ENCODE measurements around the gene ZNF530.

The ZNF530 gene

DNA sequence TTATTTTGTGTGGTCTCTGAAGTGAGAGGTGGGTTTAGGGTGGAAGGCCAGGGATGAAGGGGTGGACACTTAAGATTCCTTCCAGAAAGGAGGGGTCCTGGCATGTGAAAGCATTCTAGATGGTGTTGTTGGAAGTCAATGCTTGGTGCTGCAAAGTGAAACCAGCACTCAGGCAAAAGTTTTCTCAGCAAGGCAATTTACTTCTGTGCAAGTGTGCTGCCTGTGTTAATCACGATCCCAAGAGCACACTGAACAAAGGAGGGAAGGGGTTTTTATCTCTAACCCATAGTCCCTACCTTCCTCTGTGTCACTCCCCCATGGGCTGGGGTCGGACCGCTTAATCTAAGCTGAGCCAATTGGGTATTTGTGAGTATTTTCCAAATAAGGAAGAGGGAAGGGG is 15.7 kb downstream of the ZNF530 start:
- DNase-seq, result no peak

GRCh38 chr19:57620673-57621348 is 21.1 kb downstream of the ZNF530 start:
- DNase-seq, result no peak

GRCh38 chr19:57623091-57623490 is 23.4 kb downstream of the ZNF530 start:
- DNase-seq, result no peak

- DNase-seq, result peak; percentile 90 to 91
These were observed 33.5 kb downstream of the ZNF530 start, which contains the start of gene ZNF211 for GRCh38 chr19:57632987-57633831. ZNF211 (plus strand) TSS chr19:57633168; CDS start chr19:57633347, 179 bp downstream.

DNA sequence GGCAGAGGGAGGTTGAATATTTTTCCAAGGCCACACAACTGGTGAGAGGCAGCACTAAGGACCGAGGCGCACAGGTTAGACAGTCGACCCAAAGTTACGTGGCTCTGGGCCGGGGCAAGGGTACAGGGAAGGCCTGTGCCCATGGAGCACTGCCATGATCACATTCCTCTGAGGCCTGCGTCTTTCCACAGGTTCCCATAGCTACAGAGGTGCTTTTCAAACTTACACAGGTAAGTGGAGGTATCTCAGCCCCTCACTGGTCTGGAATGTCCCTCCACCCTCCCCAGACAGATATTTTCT is 34.1 kb downstream of the ZNF530 start:
- DNase-seq, result no peak

DNA sequence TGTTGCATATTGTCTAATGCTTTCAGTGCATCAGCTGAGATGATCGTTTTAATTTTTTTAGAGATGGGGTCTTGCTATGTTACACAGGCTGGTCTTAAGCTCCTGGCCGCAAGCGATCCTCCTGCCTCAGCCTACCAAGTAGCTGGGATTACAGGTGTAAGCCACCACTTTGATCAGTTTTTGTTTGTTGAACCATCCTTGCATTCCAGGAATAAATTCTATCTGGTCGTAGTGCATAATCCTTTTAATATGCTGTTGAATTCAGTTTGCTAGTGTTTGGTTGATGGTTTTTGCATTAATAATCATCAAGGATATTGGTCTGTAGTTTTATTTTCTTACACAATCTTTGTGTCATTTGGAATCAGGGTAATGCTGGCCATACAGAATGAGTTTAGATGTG is 37.7 kb downstream of the ZNF530 start:
- no peak for DNase-seq

DNA sequence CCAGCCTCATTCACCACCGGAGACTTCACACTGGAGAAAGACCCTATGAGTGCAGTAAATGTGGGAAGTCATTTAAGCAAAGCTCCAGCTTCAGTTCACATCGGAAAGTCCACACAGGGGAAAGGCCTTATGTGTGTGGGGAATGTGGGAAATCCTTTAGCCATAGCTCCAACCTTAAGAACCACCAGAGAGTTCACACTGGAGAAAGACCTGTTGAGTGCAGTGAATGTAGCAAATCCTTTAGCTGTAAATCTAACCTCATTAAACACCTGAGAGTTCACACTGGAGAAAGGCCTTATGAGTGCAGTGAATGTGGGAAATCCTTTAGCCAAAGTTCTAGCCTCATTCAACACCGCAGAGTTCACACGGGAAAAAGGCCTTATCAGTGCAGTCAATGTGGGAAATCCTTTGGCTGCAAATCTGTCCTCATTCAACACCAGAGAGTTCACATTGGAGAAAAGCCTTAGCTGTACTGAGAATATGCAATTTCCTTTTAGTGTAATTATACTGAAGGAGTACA is 42.1 kb downstream of the ZNF530 start:
- DNase-seq, result no peak

GRCh38 chr19:57642396-57643046 is 42.8 kb downstream of the ZNF530 start:
- DNase-seq, result no peak

DNA sequence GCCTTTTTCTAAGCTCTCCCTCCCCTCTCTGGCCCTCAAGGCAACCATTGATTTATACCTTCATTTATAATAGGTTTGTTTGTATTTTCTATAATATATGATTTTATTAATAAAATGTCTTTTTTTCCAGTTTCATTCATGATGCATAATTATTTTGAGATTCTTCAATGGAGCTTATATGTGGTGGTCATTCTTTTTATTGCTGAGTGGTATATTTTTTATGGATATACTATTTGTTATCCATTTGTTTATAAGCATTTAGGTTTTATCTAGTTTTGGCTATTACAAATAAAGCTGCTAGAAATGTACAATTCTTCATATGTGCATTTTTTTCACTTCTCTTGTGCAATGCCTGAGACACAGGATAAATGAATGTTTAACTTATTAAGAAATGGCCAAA is 44.0 kb downstream of the ZNF530 start:
- DNase-seq, result no peak

- DNase-seq, result no peak
These were observed 48.8 kb downstream of the ZNF530 start for GRCh38 chr19:57648331-57649003.

DNA sequence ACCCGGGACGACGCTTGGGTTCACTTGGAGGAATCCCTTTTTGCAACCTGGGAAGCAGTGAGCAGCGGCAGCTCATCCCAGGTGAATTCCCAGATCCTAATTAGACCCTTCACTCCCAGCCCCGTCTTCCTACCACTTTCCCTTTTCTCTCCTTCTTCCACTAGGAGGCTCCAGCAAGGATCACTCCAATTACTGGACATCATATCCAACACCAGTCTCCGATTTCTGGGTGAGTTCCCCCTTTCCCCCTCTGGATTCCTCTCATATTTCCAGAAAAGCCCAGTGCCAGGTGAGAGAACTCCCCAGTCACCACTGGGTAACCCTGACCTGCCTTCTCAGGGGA is 51.9 kb downstream of the ZNF530 start:
- no peak for DNase-seq

GRCh38 chr19:57653689-57654088 is 54.0 kb downstream of the ZNF530 start:
- DNase-seq, result no peak

DNA sequence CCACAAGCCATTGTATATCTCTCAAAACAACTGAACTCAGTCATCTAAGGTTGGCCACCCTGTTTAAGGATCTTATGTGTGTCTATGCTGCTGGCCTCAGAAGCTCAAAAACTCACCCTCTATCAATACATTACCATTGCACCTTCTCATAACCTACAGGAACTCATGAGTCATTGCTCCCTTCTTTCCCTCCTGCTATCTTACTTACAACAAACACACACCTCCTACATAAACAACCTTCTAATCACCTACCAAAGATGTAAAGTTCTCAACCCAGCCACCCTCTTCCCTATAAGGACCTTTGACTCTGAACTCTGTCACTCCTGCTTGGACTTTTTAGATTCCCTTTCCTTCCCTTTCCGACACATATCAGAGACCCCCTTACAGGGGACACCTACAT is 55.8 kb downstream of the ZNF530 start:
- DNase-seq, result no peak

DNA sequence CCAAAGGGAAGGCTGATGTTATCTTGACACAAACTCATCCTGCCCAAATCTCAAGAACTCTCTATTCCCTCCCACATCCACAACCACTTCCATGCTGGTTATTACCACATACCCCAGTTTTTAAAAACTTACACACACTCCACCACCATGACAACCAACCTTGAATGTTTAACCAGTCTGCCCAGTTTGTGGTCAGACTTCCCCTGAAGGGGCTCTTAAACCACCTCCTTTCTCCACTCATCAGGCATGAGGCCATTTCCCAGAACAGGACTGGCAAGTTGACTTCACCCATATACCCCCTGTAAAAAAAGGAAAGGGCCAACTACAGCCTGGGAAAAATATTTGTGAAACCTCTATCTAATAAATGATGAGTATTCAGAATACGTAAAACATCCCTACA is 56.7 kb downstream of the ZNF530 start:
- no peak for DNase-seq

All from CD4-positive, alpha-beta T cell treated with Interleukin-1 beta for 1 hour (primary cell).